ENCODE measurements around the gene TSPAN4. TPM values are rescaled to one million over a fixed set of nuclear protein-coding genes. Genes with fewer than 3 reads are reported as not detected.
A peak's percentile ranks its signal among the peaks of the same experiment; 100 is the strongest.

Gene TSPAN4
- total RNA-seq, 1 donor from 2014 or later = 40.2 TPM

DNA sequence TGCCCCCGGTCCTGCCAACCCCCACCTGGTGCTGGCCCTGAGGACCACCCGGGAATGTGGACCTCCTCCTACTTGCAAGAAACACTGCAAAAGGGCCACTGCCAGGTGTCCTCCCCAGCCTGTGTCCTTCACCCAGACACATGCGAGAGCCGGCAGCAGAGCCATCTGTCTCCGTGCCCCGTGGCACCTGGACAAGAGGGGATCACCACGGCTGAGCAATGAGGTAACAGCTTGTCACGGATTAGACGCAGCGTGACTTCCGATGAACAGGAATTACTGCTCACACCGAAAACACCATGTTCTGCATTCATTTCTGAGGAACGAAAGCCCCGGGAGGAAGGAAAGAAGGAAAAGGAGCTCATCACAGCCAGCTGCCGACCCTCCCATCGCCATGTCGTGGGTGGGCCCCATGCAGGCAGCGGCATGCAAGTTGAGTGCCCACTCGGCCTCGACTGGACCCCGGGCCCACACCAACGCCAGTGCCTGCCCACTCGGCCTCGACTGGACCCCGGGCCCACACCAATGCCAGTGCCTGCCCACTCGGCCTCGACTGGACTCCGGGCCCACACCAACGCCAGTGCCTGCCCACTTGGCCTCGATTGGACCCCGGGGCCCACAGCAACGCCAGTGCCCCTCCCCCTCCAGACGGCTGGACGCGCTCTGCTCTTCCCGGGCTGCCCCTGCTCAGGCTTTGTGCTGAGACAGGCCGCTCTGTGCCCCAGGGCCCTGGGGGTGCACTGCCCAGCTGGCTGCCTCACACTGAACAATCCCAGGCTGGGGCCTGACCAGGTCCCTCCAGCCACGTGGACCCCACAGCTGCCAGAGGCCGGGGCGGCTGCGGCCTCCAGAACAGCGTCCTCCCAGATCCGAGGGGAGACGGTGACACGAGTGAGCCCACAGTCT is 45.9 kb downstream of the TSPAN4 start:
- no peak for DNase-seq (ENCODE audit: low read depth, low spot score)
- Mint-ChIP-seq H3K27me3 (ENCODE audit: low read depth) (no peaks in the 10 kb centered on the region), H3K4me1 (no peaks in the 10 kb centered on the region), H3K9me3 (no peaks in the 10 kb centered on the region), H3K4me3 (no peak overlapping the region), H3K27ac (ENCODE audit: unreplicated experiment) (no peak overlapping the region), H3K36me3 (ENCODE audit: low read depth) (peaks cover 10% of the 10 kb centered on the region)
- TF ChIP-seq CTCF (conservative IDR thresholded peaks at IDR 0.05) = no peak

DNA sequence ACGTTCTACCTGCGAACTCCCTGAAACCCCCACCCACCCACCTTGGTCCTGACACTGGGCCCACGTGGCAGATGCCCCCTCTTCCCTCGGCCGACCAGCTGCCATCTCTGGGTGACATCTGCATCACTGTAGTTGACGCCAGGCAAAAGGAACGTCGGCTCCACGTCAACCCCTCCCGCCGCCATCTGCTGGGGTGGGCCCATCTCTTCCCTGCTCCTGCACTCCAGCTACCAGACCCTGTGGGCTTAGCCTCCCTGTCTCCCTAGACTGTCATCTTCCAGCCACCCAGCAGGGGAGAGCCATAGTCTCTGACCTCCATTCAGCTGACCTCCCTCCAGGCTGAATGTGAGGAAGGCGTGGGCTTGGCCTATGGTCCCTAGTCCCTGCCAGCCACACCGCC is 46.6 kb downstream of the TSPAN4 start:
- no peak for DNase-seq (ENCODE audit: low read depth, low spot score)
- Mint-ChIP-seq H3K27ac (ENCODE audit: unreplicated experiment) (peak overlapping the region; percentile 3), H3K27me3 (ENCODE audit: low read depth) (no peaks in the 10 kb centered on the region), H3K4me1 (no peaks in the 10 kb centered on the region), H3K36me3 (ENCODE audit: low read depth) (peaks cover 10% of the 10 kb centered on the region), H3K4me3 (no peak overlapping the region), H3K9me3 (no peaks in the 10 kb centered on the region)
- TF ChIP-seq CTCF (conservative IDR thresholded peaks at IDR 0.05) = no peak

- H3K9me3 Mint-ChIP-seq = no peaks in the 10 kb centered on the region
- H3K36me3 Mint-ChIP-seq (ENCODE audit: low read depth) = peaks cover 10% of the 10 kb centered on the region
- H3K27ac Mint-ChIP-seq (ENCODE audit: unreplicated experiment) = no peak overlapping the region
- no peaks in the 10 kb centered on the region for H3K4me1 Mint-ChIP-seq
- H3K27me3 Mint-ChIP-seq (ENCODE audit: low read depth) = no peaks in the 10 kb centered on the region
- H3K4me3 Mint-ChIP-seq = no peak overlapping the region
- no peak for TF ChIP-seq CTCF (conservative IDR thresholded peaks at IDR 0.05)
- DNase-seq (ENCODE audit: low read depth, low spot score) = no peak
These were observed 47.2 kb downstream of the TSPAN4 start for GRCh38 chr11:889687-890475.

GRCh38 chr11:890794-891540 is 48.3 kb downstream of the TSPAN4 start:
- H3K36me3 Mint-ChIP-seq (ENCODE audit: low read depth) = peaks cover 7% of the 10 kb centered on the region
- H3K4me1 Mint-ChIP-seq = no peaks in the 10 kb centered on the region
- DNase-seq (ENCODE audit: low read depth, low spot score) = no peak
- H3K27me3 Mint-ChIP-seq (ENCODE audit: low read depth) = no peaks in the 10 kb centered on the region
- no peaks in the 10 kb centered on the region for H3K9me3 Mint-ChIP-seq
- no peak overlapping the region for H3K27ac Mint-ChIP-seq (ENCODE audit: unreplicated experiment)
- H3K4me3 Mint-ChIP-seq = no peak overlapping the region
- no peak for TF ChIP-seq CTCF (conservative IDR thresholded peaks at IDR 0.05)

DNA sequence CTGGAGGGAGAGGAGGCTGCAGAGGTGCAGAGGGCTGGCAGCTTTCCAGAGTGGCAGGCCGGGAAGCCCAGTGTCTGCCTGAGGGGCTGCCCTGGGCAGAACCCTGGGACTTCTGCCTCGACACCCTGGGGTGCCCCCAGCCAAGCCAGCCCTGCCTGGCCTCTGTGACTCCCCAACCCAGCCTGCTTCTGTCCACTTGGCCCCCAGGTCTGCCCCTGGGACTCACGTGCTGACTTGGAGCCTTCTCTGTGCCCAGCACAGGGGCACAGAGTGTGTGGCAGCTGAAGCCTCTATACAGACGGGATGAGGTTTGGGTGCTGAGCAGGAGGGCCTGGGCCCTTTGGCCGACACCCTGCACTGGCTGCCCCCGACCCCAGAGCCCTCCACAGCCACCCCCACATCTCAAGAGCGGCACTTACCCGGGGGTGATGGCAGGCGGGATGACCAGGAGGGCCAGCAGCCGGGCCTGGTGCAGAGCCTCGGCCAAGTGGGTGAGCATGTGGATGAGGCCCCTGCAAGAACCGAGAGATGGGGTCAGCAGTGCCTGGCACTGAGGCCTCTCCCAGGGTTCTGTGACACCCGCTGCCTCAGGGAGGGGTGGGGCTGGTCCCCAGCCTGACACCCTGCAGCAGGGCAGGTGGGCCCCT is 50.5 kb downstream of the TSPAN4 start:
- Mint-ChIP-seq H3K27ac (ENCODE audit: unreplicated experiment) (no peak overlapping the region), H3K9me3 (no peaks in the 10 kb centered on the region), H3K27me3 (ENCODE audit: low read depth) (no peaks in the 10 kb centered on the region), H3K36me3 (ENCODE audit: low read depth) (no peaks in the 10 kb centered on the region), H3K4me1 (no peaks in the 10 kb centered on the region), H3K4me3 (no peak overlapping the region)
- TF ChIP-seq CTCF (conservative IDR thresholded peaks at IDR 0.05) = no peak
- no peak for DNase-seq (ENCODE audit: low read depth, low spot score)
